IPS DF 6.9 (cell line): ENCODE data around the gene ZNF839.

Experiments used
- DNase-seq: peaks from one replicate; pipeline ENCODE4 v3.0.0-alpha.2; 2013; ENCODE audit warnings: low read depth, low spot score
- H3K27ac ChIP-seq: one replicate; pipeline ENCODE4 v1.5.1; 2013; ENCODE audit warnings: low read length, control low read depth
- H3K27me3 ChIP-seq: 2 replicates; pipeline ENCODE4 v1.6.1; 2013; ENCODE audit warnings: mild to moderate bottlenecking, low read length; ENCODE audit not compliant: control insufficient read depth, insufficient read depth
- H3K36me3 ChIP-seq: 2 replicates; pipeline ENCODE4 v1.6.1; 2013; ENCODE audit warnings: low read length; ENCODE audit not compliant: control insufficient read depth, insufficient read depth
- H3K4me1 ChIP-seq: 2 replicates; pipeline ENCODE4 v1.6.1; 2013; ENCODE audit warnings: low read length; ENCODE audit not compliant: control insufficient read depth, insufficient read depth
- H3K4me3 ChIP-seq: 2 replicates; pipeline ENCODE4 v1.5.1; 2013; ENCODE audit warnings: mild to moderate bottlenecking, low read length
- H3K9me3 ChIP-seq: 2 replicates; pipeline ENCODE4 v1.6.1; 2013; ENCODE audit warnings: low read length, inconsistent platforms; ENCODE audit not compliant: control insufficient read depth, insufficient read depth
- WGBS: extraction: QIAGEN DNeasy Blood & Tissue Kit; methylation state at CpG from one replicate; pipeline ENCODE4 v1.1.7; 2013; ENCODE audit warnings: mixed read lengths, missing lambda C conversion rate; ENCODE audit not compliant: insufficient read length, insufficient coverage; 5-methylcytosine and 5-hydroxymethylcytosine counted together

ZNF839 gene

DNA sequence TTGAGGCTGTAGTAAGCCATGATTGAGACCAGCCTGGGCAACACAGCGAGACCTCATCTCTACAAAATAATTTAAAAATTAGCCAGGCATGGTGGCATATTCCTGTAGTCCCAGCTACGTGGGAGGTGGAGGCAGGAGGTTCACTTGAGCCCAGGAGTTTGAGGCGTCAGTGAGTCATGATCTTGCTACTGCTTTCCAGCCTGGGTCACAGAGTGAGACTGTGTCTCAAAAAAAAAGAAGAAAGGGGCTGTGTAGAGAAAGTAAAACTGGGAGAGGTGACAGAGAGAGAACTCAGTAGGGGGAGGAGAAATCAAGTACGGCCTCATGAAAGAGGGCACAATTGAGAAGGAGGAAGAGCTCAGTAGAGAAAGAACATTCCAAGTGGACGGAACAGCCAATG is 55.6 kb downstream of the ZNF839 start:
- Histone ChIP-seq H3K4me3 (no peak overlapping the region), H3K27ac (no peak overlapping the region), H3K36me3 (no peaks in the 10 kb centered on the region; the same call in 1 of the 2 replicates), H3K4me1 (no peaks in the 10 kb centered on the region), H3K9me3 (no peaks in the 10 kb centered on the region), H3K27me3 (no peaks in the 10 kb centered on the region)
- no CpG with 5 or more reads among the region's 5 CpGs for WGBS
- DNase-seq, result no peak

DNA sequence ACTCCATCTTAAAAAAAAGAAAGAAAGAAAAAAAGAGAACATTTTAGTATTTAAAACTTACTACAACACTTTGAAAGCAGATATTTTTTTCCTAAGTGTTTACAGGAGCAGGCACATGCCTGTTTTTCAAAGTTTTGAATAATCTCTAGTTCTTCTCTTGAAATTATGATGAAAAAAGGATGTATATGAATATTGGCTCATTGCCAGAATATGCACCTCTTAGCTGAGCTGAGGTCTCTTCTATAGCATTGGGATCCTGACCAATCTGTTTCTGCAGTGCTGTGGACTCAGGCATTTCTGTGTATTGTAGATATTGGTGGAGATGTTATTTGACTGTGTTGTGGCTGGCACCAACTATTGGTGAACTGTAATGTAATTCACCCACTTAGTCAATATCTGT is 58.1 kb downstream of the ZNF839 start:
- Histone ChIP-seq H3K4me3 (no peak overlapping the region), H3K4me1 (no peaks in the 10 kb centered on the region), H3K9me3 (no peaks in the 10 kb centered on the region), H3K27ac (no peak overlapping the region), H3K27me3 (no peaks in the 10 kb centered on the region), H3K36me3 (no peaks in the 10 kb centered on the region; the same call in 1 of the 2 replicates)
- DNase-seq, result no peak

DNA sequence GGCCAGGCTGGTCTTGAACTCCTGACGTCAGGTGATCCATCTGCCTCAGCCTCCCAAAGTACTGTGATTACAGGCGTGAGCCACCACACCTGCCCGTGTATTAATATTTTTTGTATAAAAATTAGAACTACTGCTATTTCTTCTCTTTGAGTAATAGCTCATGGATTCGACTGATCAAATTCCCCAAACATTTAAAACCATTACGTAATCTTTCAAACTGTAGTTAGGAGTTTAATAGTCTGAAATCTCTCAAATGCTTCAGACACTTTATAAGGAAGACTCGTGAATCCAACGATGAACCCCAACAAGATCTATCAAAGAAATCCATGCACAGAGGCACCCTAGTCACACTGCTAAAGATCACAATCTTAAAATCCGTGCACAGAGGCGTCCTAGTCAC is 59.3 kb downstream of the ZNF839 start:
- no peak overlapping the region for H3K27ac ChIP-seq
- no peaks in the 10 kb centered on the region for H3K4me1 ChIP-seq
- H3K27me3 ChIP-seq, result no peaks in the 10 kb centered on the region
- no peak for DNase-seq
- H3K9me3 ChIP-seq, result no peaks in the 10 kb centered on the region
- H3K4me3 ChIP-seq, result no peak overlapping the region
- no peaks in the 10 kb centered on the region; the same call in 1 of the 2 replicates for H3K36me3 ChIP-seq
- no CpG with 5 or more reads among the region's 9 CpGs for WGBS

DNA sequence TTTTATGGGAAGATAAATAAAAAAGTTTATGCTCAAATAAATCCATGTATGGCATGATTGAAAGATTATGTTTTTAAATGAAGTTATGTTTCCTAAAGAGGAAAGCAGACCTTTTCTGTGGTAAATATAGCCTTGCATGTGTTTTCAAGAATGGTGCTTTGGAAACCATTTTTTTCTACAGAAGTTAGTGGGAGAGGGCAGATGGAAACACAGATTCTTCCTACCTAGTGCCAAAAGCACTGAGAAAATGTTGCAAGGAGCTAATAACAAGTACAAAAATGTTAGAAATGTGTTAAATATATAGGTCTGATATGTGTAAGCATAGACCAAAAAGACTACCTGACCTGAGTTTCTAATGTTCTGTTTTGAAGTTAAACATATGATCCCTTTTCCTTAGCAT is 67.5 kb downstream of the ZNF839 start:
- no peaks in the 10 kb centered on the region for H3K9me3 ChIP-seq
- no peaks in the 10 kb centered on the region for H3K27me3 ChIP-seq
- no peak overlapping the region for H3K4me3 ChIP-seq
- no peak for DNase-seq
- H3K36me3 ChIP-seq, result no peaks in the 10 kb centered on the region; the same call in 1 of the 2 replicates
- no peaks in the 10 kb centered on the region for H3K4me1 ChIP-seq
- no peak overlapping the region for H3K27ac ChIP-seq

DNA sequence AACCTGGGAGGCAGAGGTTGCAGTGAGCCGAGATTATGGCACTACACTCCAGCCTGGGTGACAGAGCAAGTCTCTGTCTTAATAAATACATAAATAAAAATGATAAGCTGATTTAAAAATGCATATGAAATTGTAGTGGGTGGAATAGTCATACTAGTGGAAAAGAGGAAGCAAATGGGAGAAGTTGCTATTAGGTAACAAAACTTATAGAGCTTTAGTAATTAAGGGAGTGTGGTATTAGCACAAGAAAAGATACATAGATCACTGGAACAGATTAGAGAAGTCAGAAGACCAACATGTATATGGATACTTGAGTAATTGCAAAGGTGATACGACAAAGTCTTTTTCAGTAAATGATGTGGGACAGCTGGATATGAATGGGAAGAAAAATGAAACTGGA is 69.7 kb downstream of the ZNF839 start:
- Histone ChIP-seq H3K27me3 (no peaks in the 10 kb centered on the region), H3K27ac (no peak overlapping the region), H3K4me3 (no peak overlapping the region), H3K9me3 (no peaks in the 10 kb centered on the region), H3K4me1 (0 out of 2 replicates have a peak, but pooled peaks cover 1% of the 10 kb centered on the region), H3K36me3 (no peaks in the 10 kb centered on the region; the same call in 1 of the 2 replicates)
- DNase-seq, result no peak
- no CpG with 5 or more reads among the region's 2 CpGs for WGBS

DNA sequence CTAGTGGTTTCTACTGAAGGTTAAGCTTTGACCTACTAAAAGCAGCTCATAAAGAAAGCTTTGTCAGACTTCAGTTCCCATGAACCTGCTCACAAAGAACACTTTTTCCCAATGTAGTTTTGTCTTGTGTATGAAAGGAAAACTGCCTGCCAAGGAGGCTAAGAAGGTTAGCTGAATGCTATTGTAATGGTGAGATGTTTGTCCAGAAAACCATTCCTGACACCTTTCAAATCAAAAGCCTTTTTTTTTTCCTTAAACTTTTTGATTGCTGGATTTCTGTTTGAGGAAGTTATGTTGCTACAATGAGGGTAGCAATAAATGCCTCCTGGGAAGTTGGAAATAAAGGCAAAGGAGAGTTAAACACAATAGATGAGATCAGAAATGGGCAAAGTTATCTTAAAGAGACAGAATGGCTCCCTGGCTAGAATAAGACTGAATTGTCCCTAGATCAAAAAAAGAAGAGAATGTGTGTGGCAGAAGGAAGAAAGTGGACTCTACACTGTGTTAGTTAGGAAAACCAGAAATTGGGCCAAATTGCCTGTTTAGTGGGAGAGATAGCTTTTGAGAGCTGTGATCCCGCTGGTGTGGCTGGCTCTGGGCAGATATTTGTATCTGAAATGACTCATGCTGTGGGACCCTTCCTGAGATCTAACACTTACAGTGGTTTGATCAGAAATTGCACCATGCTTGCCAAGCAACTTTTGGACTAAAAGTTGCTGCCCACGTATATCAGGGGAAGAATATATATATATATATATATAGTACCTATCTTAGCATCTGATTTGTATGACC is 70.7 kb downstream of the ZNF839 start:
- Histone ChIP-seq H3K27me3 (no peaks in the 10 kb centered on the region), H3K27ac (no peak overlapping the region), H3K9me3 (no peaks in the 10 kb centered on the region), H3K4me1 (peaks cover 1% of the 10 kb centered on the region; the same call in 1 of the 2 replicates), H3K4me3 (no peak overlapping the region), H3K36me3 (no peaks in the 10 kb centered on the region; the same call in 1 of the 2 replicates)
- DNase-seq, result no peak
- no CpG with 5 or more reads among the region's 2 CpGs for WGBS
